Measurements from ENCODE around the gene ANK2.
A peak's percentile ranks its signal among the peaks of the same experiment; 100 is the strongest.
"Not testable (repeated sequence)": the region's sequence is repeated elsewhere in the genome, so short reads cannot be mapped to it uniquely, and the experiment has no call there.

ANK2 gene

DNA sequence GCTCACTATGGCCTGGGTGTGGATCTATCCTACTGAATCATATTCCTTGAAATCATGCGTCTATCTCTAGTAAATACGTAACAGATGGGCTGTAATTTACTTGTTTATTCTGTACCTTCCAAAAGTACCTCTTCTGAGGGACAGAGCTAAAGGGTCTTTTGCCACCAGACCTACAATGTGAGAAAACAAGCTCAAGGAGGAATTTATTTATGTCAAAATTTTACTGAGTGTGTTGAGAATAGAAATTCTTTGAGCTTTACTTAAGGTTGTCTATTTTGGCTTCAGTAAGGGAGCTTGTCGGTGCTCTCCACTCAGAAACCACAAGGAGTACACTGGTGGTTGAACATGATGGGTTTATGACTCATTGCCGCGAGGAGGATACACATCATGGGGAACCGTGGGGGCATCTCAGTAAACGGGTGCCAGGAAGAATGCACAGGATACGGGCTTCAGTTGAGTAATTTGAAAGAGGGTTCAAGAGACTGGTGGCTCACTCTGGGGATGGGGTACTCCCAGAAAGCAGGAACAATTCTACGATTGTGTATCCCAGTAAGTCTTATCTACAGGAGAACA, 3.0 kb downstream of the ANK2 start:
- peak; percentile 93 for DNase-seq

DNA sequence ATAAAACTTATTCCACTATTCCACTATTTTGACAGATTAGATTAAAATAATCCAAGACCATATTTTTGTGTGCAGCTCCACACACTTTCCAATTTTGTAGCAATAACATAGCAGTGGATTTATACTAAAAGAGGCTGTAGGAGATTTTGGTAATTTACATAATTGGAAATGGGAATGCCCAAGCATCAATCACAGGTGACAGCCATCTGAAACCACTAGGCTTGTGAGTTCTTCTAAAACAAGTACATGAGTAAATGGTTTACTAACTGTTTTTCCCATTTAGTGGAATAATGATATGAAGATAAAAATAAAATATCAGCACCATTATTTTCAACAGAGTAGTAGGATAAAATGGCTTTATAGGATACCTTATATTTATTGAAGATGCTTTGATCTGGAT, 4.4 kb downstream of the ANK2 start:
- DNase-seq, result no peak

GRCh38 chr4:113056318-113056717, 6.9 kb downstream of the ANK2 start:
- no peak for DNase-seq

GRCh38 chr4:113057891-113058290, 8.4 kb downstream of the ANK2 start:
- DNase-seq, result peak; percentile 95

GRCh38 chr4:113059449-113060182, 10.2 kb downstream of the ANK2 start:
- no peak for DNase-seq

DNA sequence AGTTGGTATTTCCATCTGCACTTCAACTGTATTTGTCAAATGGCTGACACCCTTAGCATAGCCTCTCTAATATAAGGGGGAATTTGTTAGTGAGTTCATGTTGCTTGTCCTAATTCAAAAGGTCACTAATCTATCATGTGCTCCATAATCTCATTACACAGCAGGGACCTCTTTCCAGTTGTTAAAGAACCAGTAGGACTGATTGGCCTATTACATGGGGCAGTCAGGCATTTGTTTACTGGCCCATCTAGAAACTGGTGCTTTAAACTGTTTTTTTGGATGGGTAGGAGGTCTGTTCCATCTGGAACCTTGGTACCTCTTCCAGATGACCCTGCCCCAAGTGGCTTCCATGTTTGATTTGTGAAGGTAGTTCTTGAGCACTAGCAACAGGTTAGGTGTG, 11.4 kb downstream of the ANK2 start:
- DNase-seq, result peak; percentile 15

GRCh38 chr4:113064244-113064643, 14.8 kb downstream of the ANK2 start:
- DNase-seq, result peak; percentile 98

- peak; percentile 57 for DNase-seq
Measured at GRCh38 chr4:113065629-113066028, 16.2 kb downstream of the ANK2 start.

GRCh38 chr4:113068771-113069170, 19.3 kb downstream of the ANK2 start:
- DNase-seq, result not testable (repeated sequence)

- peak; percentile 17 for DNase-seq
Measured at GRCh38 chr4:113069212-113069892, 19.9 kb downstream of the ANK2 start.

- no peak for DNase-seq
Measured at GRCh38 chr4:113070755-113071154, 21.3 kb downstream of the ANK2 start.

- no peak for DNase-seq
Measured at GRCh38 chr4:113071274-113071673, 21.8 kb downstream of the ANK2 start.

DNA sequence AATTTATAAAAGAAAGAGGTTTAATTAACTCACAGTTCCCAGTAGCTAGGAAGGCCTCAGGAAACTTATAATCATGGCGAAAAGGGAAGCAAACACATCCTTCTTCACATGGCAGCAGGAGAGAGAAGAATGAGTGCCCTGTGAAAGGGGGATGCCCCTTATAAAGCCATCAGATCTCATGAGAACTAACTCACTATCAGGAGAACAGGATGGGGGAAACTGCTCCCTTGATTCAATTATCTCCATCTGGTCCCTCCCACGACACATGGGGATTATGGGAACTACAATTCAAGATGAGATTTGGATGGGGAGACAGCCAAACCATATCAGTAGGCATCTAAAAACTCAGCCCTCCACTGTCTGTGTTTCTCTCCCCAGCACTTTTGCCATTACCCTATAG, 22.4 kb downstream of the ANK2 start:
- no peak for DNase-seq

GRCh38 chr4:113073451-113074005, 24.1 kb downstream of the ANK2 start:
- DNase-seq, result no peak

- peak; percentile 56 for DNase-seq
Measured at GRCh38 chr4:113077575-113077974, 28.1 kb downstream of the ANK2 start.

DNA sequence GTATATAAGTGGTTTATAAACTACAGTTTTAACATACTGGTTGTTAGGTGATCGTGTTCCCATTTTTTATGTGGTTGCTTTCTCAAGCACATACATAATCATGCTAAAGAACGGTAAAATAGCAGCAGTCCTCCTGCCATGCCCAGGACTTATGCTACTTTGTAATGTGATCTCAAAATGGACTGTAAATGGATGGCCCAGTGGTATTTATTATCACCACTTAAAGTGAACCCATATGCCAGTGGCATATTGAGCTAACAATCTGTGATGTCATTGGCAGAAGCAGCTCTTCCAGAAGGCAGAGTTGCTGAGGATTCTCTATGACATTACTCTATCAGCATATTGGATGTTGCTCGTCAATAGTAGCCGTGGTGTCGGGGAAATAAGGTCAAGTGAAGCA, 28.6 kb downstream of the ANK2 start:
- peak; percentile 64 for DNase-seq

- DNase-seq, result peak; percentile 95
Measured at GRCh38 chr4:113080050-113080449, 30.6 kb downstream of the ANK2 start.

DNA sequence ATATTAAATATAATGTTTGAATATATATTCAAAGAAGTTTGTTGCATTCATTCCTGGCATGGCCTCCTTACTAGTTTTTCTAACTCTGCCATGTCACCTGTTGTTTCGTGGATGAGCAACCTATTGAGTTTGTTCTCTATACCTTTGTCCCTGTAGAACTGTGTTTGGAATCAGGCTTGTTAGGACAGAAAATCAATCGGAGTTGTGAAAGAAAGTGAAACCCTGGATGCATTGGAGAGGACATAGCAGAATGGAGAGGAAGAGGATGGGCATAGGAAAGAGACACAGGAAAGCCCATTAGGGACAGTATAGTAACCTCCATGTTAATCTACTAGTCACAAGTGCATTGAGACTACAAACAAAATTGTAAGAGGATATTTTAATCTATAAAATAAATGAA, 31.2 kb downstream of the ANK2 start:
- peak; percentile 58 for DNase-seq

DNA sequence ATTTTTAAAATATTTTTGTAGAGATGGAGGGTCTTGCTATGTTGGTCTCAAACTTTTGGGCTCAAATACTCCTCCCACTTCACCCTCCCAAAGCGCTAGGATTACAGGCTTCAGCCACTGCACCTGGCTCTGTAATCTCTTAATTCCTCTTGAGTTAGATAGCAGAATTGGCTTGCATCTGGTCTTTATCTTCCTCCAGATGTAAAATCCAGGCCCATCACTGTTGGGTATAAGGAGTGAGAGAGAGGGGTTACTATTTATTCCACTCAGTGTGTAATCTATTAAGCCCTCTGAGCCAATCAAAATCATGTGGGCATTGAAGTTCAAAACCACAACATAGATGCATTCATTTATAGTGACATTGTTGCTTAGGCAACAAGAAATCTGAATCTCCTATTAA, 33.9 kb downstream of the ANK2 start:
- DNase-seq, result no peak

- DNase-seq, result peak; percentile 30
Measured at GRCh38 chr4:113086172-113086695, 36.8 kb downstream of the ANK2 start.

- DNase-seq, result peak; percentile 29
Measured at GRCh38 chr4:113088050-113088449, 38.6 kb downstream of the ANK2 start.

- no peak for DNase-seq
Measured at GRCh38 chr4:113090954-113091353, 41.5 kb downstream of the ANK2 start.

DNA sequence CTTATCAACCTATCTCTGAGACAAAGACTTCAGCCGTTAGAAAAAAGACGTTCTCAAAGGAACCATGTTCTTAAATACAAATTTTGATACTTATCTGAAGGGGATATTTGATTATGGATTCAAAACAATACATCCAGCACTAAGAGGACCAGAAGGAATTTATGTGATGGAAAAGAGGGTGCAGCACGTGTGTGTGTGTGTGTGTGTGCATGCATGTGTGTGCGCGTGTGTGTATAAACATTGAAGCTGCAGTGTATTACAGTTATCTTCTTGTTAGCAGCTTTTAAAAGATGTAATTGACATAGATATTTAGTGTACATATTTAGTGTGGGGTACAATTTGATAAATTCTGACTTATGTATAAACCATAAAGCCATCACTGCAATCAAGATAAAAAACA, 44.9 kb downstream of the ANK2 start:
- peak; percentile 17 for DNase-seq

- peak; percentile 63 for DNase-seq
Measured at GRCh38 chr4:113094802-113095201, 45.3 kb downstream of the ANK2 start.
